ENCODE measurements around the gene AGPAT4. TPM values are rescaled to one million over a fixed set of nuclear protein-coding genes. Genes with fewer than 3 reads are reported as not detected.

The AGPAT4 gene
- polyA plus RNA-seq, 6 donors from 2014 or later, result 0.04 to 3.2 (median 1.4) TPM

- no peaks in the 10 kb centered on the region for H3K4me1 Mint-ChIP-seq
- H3K9me3 Mint-ChIP-seq, result peaks cover 0 to 2% (median 0%) of the 10 kb centered on the region in 7 donors
- no peak for ATAC-seq (ENCODE audit: low read depth in 2 of 2)
Observed at GRCh38 chr6:161105408-161105807, 168.5 kb downstream of the AGPAT4 start.

GRCh38 chr6:161104966-161105365 lies 168.9 kb downstream of the AGPAT4 start:
- H3K9me3 Mint-ChIP-seq, result peaks cover 0 to 2% (median 0%) of the 10 kb centered on the region in 7 donors
- H3K27ac Mint-ChIP-seq, result peak overlapping the region in 1 of 6 donors; percentile 23
- peaks cover 41 to 57% of the 10 kb centered on the region in 2 donors for H3K36me3 Mint-ChIP-seq
- no peaks in the 10 kb centered on the region for H3K27me3 Mint-ChIP-seq
- no peak overlapping the region for H3K4me3 Mint-ChIP-seq
- ATAC-seq (ENCODE audit: low read depth in 2 of 2) (no peak), DNase-seq (no peak)
- H3K4me1 Mint-ChIP-seq, result no peaks in the 10 kb centered on the region

More at GRCh38 chr6:161105408-161105807, 168.5 kb downstream of the AGPAT4 start:
- DNase-seq, result no peak
- peaks cover 45 to 61% of the 10 kb centered on the region in 2 donors for H3K36me3 Mint-ChIP-seq
- H3K27me3 Mint-ChIP-seq, result no peaks in the 10 kb centered on the region
- peak overlapping the region in 1 of 6 donors; percentile 5 for H3K27ac Mint-ChIP-seq
- H3K4me3 Mint-ChIP-seq, result no peak overlapping the region

GRCh38 chr6:161103475-161103874 lies 170.4 kb downstream of the AGPAT4 start:
- Mint-ChIP-seq H3K27ac (peak overlapping the region in 1 of 6 donors; percentile 42), H3K4me1 (no peaks in the 10 kb centered on the region), H3K27me3 (no peaks in the 10 kb centered on the region), H3K4me3 (no peak overlapping the region), H3K9me3 (peaks cover 0 to 2% (median 0%) of the 10 kb centered on the region in 7 donors), H3K36me3 (peaks cover 31 to 46% of the 10 kb centered on the region in 2 donors)
- ATAC-seq (ENCODE audit: low read depth in 2 of 2), result no peak
- DNase-seq, result no peak

- Mint-ChIP-seq H3K36me3 (peaks cover 30 to 37% of the 10 kb centered on the region in 2 donors), H3K4me3 (no peak overlapping the region), H3K4me1 (no peaks in the 10 kb centered on the region), H3K27me3 (no peaks in the 10 kb centered on the region), H3K27ac (peak overlapping the region in 1 of 6 donors; percentile 34), H3K9me3 (peaks cover 0 to 2% (median 0%) of the 10 kb centered on the region in 7 donors)
- no peak for DNase-seq
- no peak for ATAC-seq (ENCODE audit: low read depth in 2 of 2)
Observed at GRCh38 chr6:161101517-161101916, 172.3 kb downstream of the AGPAT4 start.

- Mint-ChIP-seq H3K4me3 (no peak overlapping the region), H3K9me3 (peaks cover 0 to 2% (median 0%) of the 10 kb centered on the region in 7 donors), H3K36me3 (peaks cover 22 to 29% of the 10 kb centered on the region in 2 donors), H3K4me1 (no peaks in the 10 kb centered on the region), H3K27me3 (no peaks in the 10 kb centered on the region), H3K27ac (no peak overlapping the region)
- no peak for DNase-seq
- no peak for ATAC-seq (ENCODE audit: low read depth in 2 of 2)
Observed at GRCh38 chr6:161100072-161100471, 173.8 kb downstream of the AGPAT4 start.

- no peak overlapping the region for H3K4me3 Mint-ChIP-seq
- H3K36me3 Mint-ChIP-seq, result peaks cover 31 to 33% of the 10 kb centered on the region in 2 donors
- H3K4me1 Mint-ChIP-seq, result no peaks in the 10 kb centered on the region
- peak overlapping the region in 1 of 6 donors; percentile 27 for H3K27ac Mint-ChIP-seq
- ATAC-seq (ENCODE audit: low read depth in 2 of 2), result no peak
- DNase-seq, result no peak
- H3K9me3 Mint-ChIP-seq, result no peaks in the 10 kb centered on the region
- H3K27me3 Mint-ChIP-seq, result no peaks in the 10 kb centered on the region
Observed at GRCh38 chr6:161095916-161096315, 177.9 kb downstream of the AGPAT4 start.

GRCh38 chr6:161094955-161095354 lies 178.9 kb downstream of the AGPAT4 start:
- H3K9me3 Mint-ChIP-seq, result no peaks in the 10 kb centered on the region
- H3K4me3 Mint-ChIP-seq, result no peak overlapping the region
- peaks cover 33% of the 10 kb centered on the region in 2 donors for H3K36me3 Mint-ChIP-seq
- DNase-seq, result no peak
- H3K27me3 Mint-ChIP-seq, result no peaks in the 10 kb centered on the region
- no peak for ATAC-seq (ENCODE audit: low read depth in 2 of 2)
- H3K4me1 Mint-ChIP-seq, result no peaks in the 10 kb centered on the region
- no peak overlapping the region for H3K27ac Mint-ChIP-seq

GRCh38 chr6:161091972-161092701 lies 181.7 kb downstream of the AGPAT4 start:
- peak overlapping the region in 1 of 6 donors; percentile 12 for H3K27ac Mint-ChIP-seq
- no peak for DNase-seq
- no peaks in the 10 kb centered on the region for H3K9me3 Mint-ChIP-seq
- no peaks in the 10 kb centered on the region for H3K27me3 Mint-ChIP-seq
- no peaks in the 10 kb centered on the region for H3K4me1 Mint-ChIP-seq
- peaks cover 40 to 45% of the 10 kb centered on the region in 2 donors for H3K36me3 Mint-ChIP-seq
- ATAC-seq (ENCODE audit: low read depth in 2 of 2), result no peak
- H3K4me3 Mint-ChIP-seq, result no peak overlapping the region

- no peak overlapping the region for H3K4me3 Mint-ChIP-seq
- DNase-seq (no peak), ATAC-seq (ENCODE audit: low read depth in 2 of 2) (no peak)
- no peaks in the 10 kb centered on the region for H3K27me3 Mint-ChIP-seq
- no peaks in the 10 kb centered on the region for H3K4me1 Mint-ChIP-seq
- no peaks in the 10 kb centered on the region for H3K9me3 Mint-ChIP-seq
- H3K36me3 Mint-ChIP-seq, result peaks cover 46% of the 10 kb centered on the region in 2 donors
- H3K27ac Mint-ChIP-seq, result no peak overlapping the region
Observed at GRCh38 chr6:161091151-161091550, 182.7 kb downstream of the AGPAT4 start.

GRCh38 chr6:161088676-161089328 lies 185.1 kb downstream of the AGPAT4 start:
- Mint-ChIP-seq H3K4me3 (no peak overlapping the region), H3K27ac (peak overlapping the region in 1 of 6 donors; percentile 63), H3K27me3 (no peaks in the 10 kb centered on the region), H3K4me1 (no peaks in the 10 kb centered on the region), H3K36me3 (peaks cover 35 to 43% of the 10 kb centered on the region in 2 donors), H3K9me3 (no peaks in the 10 kb centered on the region)
- DNase-seq (no peak), ATAC-seq (ENCODE audit: low read depth in 2 of 2) (no peak)

GRCh38 chr6:161085246-161085645 lies 188.6 kb downstream of the AGPAT4 start:
- Mint-ChIP-seq H3K27me3 (no peaks in the 10 kb centered on the region), H3K9me3 (no peaks in the 10 kb centered on the region), H3K36me3 (peaks cover 20 to 27% of the 10 kb centered on the region in 2 donors), H3K4me1 (no peaks in the 10 kb centered on the region), H3K4me3 (no peak overlapping the region), H3K27ac (no peak overlapping the region)
- DNase-seq (no peak), ATAC-seq (ENCODE audit: low read depth in 2 of 2) (no peak)

- H3K4me1 Mint-ChIP-seq, result no peaks in the 10 kb centered on the region
- H3K36me3 Mint-ChIP-seq, result peaks cover 8 to 13% of the 10 kb centered on the region in 2 donors
- no peak overlapping the region for H3K4me3 Mint-ChIP-seq
- no peaks in the 10 kb centered on the region for H3K9me3 Mint-ChIP-seq
- no peak overlapping the region for H3K27ac Mint-ChIP-seq
- ATAC-seq (ENCODE audit: low read depth in 2 of 2) (no peak), DNase-seq (no peak)
- H3K27me3 Mint-ChIP-seq, result no peaks in the 10 kb centered on the region
Observed at GRCh38 chr6:161082215-161082614, 191.6 kb downstream of the AGPAT4 start.

- no peaks in the 10 kb centered on the region for H3K4me1 Mint-ChIP-seq
- no peak overlapping the region for H3K4me3 Mint-ChIP-seq
- no peaks in the 10 kb centered on the region for H3K27me3 Mint-ChIP-seq
- H3K9me3 Mint-ChIP-seq, result no peaks in the 10 kb centered on the region
- no peak for DNase-seq
- H3K36me3 Mint-ChIP-seq, result peaks cover 5 to 6% of the 10 kb centered on the region in 2 donors
- H3K27ac Mint-ChIP-seq, result no peak overlapping the region
- ATAC-seq (ENCODE audit: low read depth in 2 of 2), result no peak
Observed at GRCh38 chr6:161080263-161080970, 193.4 kb downstream of the AGPAT4 start.

All from naive B cell (primary cell).